GM21367 (cell line): Measurements from ENCODE around the gene TOX2.
"Not testable (repeated sequence)": the region's sequence is repeated elsewhere in the genome, so short reads cannot be mapped to it uniquely, and the experiment has no call there.

ENCODE experiments used
- ATAC-seq: cut with Tn5 transposase; IDR thresholded peaks from one replicate; pipeline ENCODE4 v1.9.1; 2021; ENCODE audit not compliant: unreplicated experiment

TOX2 gene

GRCh38 chr20:44029848-44030230 lies 115.2 kb downstream of the TOX2 start:
- ATAC-seq = no peak

- no peak for ATAC-seq
These were observed 115.7 kb downstream of the TOX2 start for GRCh38 chr20:44030394-44030793.

DNA sequence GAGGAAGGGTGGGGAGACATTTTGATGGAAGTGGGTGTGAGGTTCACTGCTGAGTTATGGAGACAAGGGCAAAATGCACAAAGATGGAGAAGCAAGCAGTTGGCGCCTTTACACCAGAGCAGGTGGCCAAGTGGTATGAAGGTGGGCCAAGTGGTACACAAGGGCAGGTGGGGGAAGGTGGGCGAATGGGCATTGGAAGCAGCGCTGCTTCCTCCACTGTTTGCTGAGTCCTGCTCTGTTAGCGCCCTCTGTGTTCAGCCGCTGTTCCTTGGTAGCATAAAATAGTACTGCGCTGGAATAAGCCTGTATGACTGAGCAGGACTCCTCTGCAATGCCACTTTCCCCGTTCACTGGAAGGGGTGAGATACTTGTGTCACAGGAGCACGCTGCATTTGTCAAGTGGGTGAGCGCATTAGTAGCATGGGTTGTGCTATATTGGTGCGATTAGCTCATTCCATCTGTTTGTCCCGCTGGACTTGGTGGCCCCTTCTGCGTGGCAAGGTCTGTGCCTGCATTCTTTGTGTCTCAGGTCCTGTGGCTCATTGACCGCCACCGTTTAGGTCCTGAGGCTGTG lies 116.4 kb downstream of the TOX2 start:
- no peak for ATAC-seq

GRCh38 chr20:44031781-44032582 lies 117.3 kb downstream of the TOX2 start:
- no peak for ATAC-seq

DNA sequence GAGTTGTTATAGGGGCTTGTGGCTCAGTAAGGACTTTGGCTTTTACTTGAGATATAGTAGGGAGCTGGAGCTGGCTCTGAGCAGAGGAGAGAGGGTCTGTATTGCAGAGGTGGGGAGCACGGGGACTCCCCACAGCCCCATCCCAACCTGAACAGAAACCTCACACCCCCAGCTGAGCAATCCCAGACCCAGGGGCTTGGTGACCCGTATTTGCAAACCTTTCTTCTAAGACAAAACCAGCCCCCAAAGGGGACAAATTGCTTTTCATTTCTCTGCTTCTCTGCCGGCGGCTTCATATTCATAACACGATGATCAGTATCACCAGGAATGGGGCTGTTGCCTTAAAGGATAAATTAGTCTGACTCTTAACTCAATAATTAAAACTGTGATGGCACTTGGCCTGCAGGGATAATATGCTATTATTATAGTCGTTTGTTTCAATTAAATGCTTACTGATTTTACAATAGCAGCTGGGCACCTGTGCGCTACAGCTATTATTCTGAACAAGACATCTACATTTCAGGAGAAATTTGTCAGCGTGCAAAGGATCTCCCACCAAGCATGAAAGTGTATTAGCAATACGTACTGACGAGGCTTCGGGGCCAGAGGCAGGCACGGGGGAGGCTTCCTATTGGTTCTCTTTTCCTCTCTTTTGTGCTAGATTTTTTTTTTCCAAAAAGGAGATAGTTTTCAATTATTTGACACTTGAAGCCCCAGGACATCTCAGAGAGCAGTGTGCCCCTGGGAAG lies 118.1 kb downstream of the TOX2 start:
- no peak for ATAC-seq

DNA sequence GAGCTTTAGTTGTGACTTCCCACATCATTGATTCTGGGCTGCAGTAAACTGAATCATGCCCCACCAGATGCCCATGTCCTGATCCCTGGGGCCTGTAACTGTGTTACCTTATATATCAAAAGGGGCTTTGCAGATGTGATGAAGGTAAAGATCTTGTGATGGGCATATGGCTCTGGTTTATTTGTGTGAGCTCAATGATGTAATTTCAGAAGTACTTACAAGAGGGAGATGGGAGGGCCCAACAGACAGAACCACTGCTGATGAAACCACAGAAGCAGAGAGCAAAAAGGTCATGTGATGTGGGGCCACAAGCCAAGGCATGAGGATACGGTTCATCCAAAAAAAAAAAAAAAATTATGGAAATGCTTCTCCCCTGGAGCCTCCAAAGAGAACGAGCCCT lies 118.7 kb downstream of the TOX2 start:
- ATAC-seq = no peak

GRCh38 chr20:44033873-44034272 lies 119.2 kb downstream of the TOX2 start:
- ATAC-seq = no peak

- ATAC-seq = no peak
These were observed 119.8 kb downstream of the TOX2 start for GRCh38 chr20:44034451-44034850.

GRCh38 chr20:44034965-44035635 lies 120.4 kb downstream of the TOX2 start:
- no peak for ATAC-seq

- no peak for ATAC-seq
These were observed 121.3 kb downstream of the TOX2 start for GRCh38 chr20:44035924-44036323.

DNA sequence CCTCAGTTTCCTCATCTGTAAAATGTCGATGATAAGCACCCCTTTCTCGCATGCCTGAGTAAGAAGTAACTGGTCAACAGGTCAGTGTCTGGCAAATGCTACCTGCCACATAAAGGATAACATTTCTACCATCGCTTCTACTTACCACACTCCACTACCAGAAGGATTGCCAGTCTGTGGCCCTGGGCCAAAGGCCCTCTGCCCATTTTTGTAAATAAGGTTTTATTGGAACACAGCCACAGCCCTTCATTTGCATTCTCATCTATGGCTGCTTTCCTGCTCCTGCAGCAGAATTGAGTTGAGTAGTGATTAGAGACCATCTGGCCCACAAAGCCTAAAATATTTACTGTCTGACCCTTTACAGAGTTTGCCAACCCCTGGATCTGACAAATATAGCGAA lies 121.8 kb downstream of the TOX2 start:
- no peak for ATAC-seq

GRCh38 chr20:44038681-44039123 lies 124.0 kb downstream of the TOX2 start:
- no peak for ATAC-seq

- ATAC-seq = no peak
These were observed 124.5 kb downstream of the TOX2 start for GRCh38 chr20:44039147-44039546.

DNA sequence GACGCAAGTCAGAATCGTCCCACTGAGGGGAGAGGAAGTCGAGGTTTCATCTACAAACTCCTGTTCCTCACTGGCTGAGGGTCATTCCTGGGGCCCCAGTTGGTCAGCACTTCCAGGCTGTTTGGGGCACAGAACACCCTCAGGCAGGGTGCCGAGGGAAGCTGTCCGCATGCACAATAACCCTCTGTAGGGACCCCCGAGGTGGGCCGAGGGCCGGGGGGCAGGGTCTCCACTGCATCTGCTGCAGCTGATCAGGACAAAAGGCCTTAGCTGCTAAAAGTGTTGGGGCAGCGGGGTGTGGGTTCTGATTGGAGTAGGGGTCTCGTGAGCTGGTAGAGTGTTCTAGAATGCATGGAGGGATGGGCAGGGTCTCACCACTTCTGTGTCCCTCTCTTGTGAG lies 125.1 kb downstream of the TOX2 start:
- no peak for ATAC-seq

DNA sequence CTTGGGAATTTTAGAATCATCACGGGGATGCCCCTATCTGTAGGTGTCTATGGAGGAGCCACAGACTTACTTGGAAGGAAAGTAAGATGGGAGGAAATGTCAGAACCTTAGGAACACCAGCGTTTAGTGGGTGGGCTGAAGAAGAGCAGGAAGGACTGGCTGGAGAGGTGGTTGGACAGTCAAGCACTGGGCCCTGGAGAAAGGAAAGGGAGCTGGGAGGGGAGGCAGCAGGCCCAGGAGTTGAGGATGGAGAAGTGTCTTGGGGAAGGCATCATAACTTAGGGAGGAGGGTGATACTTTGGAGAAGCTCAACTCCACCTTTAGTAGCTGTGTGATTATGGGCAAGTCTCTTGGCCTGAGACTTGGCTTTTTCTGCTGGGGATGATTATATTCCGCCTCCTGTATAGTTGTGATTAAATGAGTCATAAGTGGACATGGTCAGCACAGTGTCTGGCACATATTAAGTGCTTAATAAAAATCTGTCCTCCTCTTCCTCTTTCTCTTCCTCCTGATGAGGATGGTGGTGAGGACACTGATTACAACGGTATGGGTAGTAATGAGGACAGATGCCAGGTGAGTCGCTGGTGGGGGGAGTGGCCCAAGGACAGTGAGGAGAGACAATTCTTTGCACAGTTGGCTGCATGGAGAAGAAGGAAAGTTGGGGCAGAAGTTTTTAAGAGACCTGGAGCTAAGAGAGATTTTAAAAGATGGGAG lies 125.7 kb downstream of the TOX2 start:
- ATAC-seq = no peak

DNA sequence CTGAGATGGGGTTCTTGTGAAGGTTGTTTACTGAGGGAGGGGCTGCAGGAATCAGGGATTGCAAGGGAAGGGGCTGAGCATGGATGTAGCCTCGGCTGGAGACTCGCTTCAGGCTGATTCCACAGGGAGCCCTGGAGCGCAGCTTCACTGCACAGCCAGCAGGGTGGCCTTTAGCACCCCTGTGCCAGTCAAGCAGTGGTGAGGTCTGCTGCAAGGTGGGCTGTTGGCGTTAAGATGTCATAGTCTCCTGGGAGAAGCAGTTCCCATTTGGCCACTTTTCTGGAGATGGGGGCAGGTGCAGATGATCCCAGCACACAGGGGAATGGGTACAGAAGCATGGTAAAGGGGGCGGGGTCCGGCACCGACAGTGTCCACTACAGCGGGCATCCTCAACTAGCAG lies 126.3 kb downstream of the TOX2 start:
- ATAC-seq = no peak

GRCh38 chr20:44044712-44045111 lies 130.1 kb downstream of the TOX2 start:
- ATAC-seq = not testable (repeated sequence)

GRCh38 chr20:44050327-44050726 lies 135.7 kb downstream of the TOX2 start:
- ATAC-seq = no peak

GRCh38 chr20:44050925-44051660 lies 136.4 kb downstream of the TOX2 start:
- no peak for ATAC-seq

GRCh38 chr20:44051661-44052000 lies 137.0 kb downstream of the TOX2 start:
- no peak for ATAC-seq
